HG02763 (cell line): Measurements from ENCODE around the gene NKAPL.
"Not testable (repeated sequence)": the region's sequence is repeated elsewhere in the genome, so short reads cannot be mapped to it uniquely, and the experiment has no call there.

Experiments
- ATAC-seq: cut with Tn5 transposase; IDR thresholded peaks from one replicate; pipeline ENCODE4 v1.9.1; 2021; ENCODE audit warnings: mild to moderate bottlenecking, moderate library complexity; ENCODE audit not compliant: unreplicated experiment

Gene NKAPL

DNA sequence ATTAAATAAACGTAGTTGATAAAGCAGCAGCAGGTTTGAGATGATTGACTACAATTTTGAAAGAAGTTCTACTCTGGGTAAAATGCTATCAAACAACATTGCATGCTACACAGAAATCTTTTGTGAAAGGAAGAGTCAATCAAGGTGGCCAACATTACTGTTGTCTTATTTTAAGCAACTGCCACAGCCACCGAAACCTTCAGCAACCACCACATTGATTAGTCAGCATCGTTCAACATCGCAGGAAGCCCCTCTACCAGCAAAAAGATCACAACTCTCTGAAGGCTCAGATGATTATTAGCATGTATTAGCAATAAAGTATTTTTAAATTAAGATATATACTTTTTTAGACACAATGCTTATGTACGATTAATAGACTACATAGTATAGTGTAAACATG is 36.2 kb downstream of the NKAPL start:
- ATAC-seq: no peak

DNA sequence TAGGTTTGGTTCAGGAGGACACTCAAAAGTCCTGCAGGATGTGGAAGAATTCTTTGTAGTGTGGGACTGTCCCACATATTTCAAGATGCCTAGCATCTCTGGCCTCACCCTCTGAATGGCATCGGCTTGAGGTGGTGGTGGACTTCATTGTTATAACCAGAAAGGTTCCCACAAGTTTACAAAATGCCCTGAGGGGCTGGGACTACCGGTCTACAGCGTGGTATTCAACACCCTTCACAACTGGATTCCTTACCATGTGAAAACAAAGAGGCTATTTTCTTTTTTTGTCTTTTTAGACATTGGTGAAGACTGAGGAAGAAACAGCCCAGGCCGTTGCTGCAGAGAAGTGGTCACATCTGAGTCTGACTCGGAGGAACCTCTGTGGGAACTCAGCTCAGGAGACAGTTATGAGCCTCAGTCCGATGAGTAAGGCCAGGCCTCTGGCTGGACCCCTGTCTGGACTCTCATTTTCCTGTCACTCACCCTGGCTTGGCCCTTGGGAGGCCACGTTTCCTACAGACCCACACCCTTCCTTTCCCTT is 37.5 kb downstream of the NKAPL start:
- no peak for ATAC-seq

DNA sequence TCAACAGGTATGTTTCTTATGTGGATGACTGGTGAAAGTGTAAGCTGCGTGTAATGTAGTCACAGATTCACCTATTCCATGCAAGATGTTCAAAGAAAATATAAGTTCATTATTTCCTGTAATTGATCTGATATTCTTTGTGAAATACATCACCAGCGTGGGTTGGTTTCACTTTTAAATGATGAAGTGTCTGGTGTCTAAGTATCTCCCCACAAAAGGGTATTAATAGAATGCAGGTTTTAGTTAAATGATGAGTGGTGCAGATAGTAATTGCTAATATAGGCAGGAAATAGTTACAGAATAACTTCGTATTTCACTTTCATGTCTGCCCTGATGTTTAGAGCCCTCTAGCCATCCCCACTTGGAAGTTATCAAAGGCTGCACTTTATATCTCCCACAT is 44.5 kb downstream of the NKAPL start:
- peak; percentile 66 for ATAC-seq

DNA sequence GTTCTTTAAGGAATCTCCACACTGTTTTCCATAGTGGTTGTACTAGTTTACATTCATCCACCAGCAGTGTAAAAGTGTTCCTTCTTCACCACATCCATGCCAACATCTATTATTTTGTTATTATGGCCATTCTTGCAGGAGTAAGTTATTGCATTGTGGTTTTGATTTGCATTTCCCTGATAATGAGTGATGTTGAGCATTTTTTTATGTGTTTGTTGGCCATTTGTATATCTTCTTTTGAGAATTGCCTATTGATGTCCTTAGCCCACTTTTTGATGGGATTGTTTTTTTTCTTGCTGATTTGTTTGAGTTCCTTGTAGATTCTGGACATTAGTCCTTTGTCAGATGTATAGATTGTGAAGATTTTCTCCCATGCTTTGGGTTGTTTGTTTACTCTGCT is 47.3 kb downstream of the NKAPL start:
- not testable (repeated sequence) for ATAC-seq
